ENCODE data around the gene DUSP10. TPM values are rescaled to one million over a fixed set of nuclear protein-coding genes. Genes with fewer than 3 reads are reported as not detected.

The DUSP10 gene
- total RNA-seq, 1 experiment from 2014 or later, result 1.7 TPM

DNA sequence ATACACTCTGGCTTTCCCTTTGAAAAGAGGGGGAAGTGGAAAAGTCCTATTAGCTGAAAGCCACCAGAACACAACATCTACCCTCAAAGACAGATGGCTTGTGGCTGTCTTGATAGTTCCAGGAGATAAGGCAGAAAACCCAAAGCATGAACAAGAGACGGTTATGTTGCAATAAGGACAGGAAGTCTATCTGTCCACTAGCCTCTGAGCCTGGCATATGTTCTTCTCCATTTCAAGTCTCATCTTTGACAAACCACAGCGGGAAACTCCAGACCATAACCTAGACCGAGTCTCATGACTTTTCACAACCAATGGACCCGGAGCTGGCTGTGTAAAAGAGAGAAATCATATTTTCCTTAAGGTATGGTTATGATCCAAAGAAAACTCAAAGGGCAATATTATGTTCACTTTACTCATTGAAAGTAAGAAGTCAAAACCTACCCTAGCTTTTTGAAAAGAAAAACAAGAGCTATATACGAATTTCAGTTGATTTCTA, 33.8 kb downstream of the DUSP10 start (continued):
- TF ChIP-seq ZNF274 (IDR thresholded peaks at IDR 0.05; ENCODE audit: low read depth, low read length), result no peak
- TF ChIP-seq EZH2phosphoT487 (IDR thresholded peaks at IDR 0.05; ENCODE audit: borderline replicate concordance), result no peak
- TF ChIP-seq POLR2AphosphoS5 (IDR thresholded peaks at IDR 0.05; ENCODE audit: low read depth, low read length), result no peak

DNA sequence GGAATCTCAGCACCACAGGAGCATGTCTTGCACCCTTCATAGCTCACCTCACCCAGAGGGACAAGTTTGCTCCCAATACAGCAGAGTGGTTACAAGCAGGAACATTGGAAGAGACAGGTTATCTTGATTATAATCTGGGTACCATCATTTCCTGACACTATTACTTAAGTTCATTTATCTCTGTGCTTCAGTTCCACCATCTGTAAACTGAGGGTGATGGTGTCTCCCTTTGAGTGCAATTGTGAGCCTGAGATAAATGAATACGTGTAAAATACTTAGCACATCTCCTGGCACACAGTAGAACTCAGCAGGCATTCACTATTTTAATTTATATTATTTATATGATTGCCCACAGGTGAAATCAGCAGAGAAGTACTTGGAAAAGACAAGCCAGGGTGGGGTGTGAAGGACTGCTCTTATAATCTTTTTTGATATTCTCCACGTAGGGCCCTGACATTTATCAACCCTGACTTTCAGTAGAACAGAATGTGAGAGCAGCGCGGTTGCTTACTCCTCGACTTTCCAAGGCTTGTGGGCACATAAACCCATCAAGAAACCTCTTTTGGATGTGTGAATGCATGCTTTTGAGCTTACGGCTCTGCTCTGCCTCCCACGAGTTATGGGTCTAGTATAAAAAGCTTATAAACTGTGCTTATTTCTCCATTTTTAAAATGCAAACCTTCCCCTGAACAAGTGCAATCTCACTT, 34.9 kb downstream of the DUSP10 start:
- ChIA-PET POLR2A (no interaction called here), CTCF (no interaction called here), RAD21 (ENCODE audit: low non-redundant PET in 1 of 2, low total read pairs in 2 of 2, uncharacterized antibody in 2 of 2, unreplicated experiment in 2 of 2) (no interaction called here)
- no peaks in the 10 kb centered on the region for H3K27me3 ChIP-seq (ENCODE audit: insufficient read depth, low read length)
- H3K4me2 ChIP-seq (ENCODE audit: low read length), result no peak overlapping the region
- no TSS peak for BruUV-seq (replicated peaks)
- no peaks in the 10 kb centered on the region for H3K9me2 ChIP-seq (ENCODE audit: insufficient read depth)
- H3K36me3 ChIP-seq (ENCODE audit: control insufficient read depth in 1 of 2, insufficient read depth in 2 of 2, low read length in 2 of 2), result no peaks in the 10 kb centered on the region
- DNase-seq (ENCODE audit: low read depth, low spot score), result no peak
- no peak overlapping the region for H3K9ac ChIP-seq (ENCODE audit: low read length)
- no peaks in the 10 kb centered on the region for H3K9me3 ChIP-seq (ENCODE audit: control insufficient read depth in 1 of 2, insufficient read depth in 1 of 2, low read depth in 1 of 2, low read length in 2 of 2)
- no peak overlapping the region for H2AFZ ChIP-seq (ENCODE audit: low read depth, low read length, poor library complexity, severe bottlenecking)
- TF ChIP-seq ATF3 (IDR thresholded peaks at IDR 0.05) (no peak), CBX3 (IDR thresholded peaks at IDR 0.05; ENCODE audit: low read depth) (no peak), FOSL1 (IDR thresholded peaks at IDR 0.05; ENCODE audit: low read depth) (no peak), ZBTB33 (IDR thresholded peaks at IDR 0.05; ENCODE audit: extremely low read depth, insufficient replicate concordance, low read length) (no peak), CEBPB (IDR thresholded peaks at IDR 0.05; ENCODE audit: low read depth) (no peak), POLR2AphosphoS5 (IDR thresholded peaks at IDR 0.05; ENCODE audit: low read depth, low read length) (no peak), EZH2 (IDR thresholded peaks at IDR 0.05) (no peak), JUND (IDR thresholded peaks at IDR 0.05) (no peak)
- TF ChIP-seq, protein P1, sequence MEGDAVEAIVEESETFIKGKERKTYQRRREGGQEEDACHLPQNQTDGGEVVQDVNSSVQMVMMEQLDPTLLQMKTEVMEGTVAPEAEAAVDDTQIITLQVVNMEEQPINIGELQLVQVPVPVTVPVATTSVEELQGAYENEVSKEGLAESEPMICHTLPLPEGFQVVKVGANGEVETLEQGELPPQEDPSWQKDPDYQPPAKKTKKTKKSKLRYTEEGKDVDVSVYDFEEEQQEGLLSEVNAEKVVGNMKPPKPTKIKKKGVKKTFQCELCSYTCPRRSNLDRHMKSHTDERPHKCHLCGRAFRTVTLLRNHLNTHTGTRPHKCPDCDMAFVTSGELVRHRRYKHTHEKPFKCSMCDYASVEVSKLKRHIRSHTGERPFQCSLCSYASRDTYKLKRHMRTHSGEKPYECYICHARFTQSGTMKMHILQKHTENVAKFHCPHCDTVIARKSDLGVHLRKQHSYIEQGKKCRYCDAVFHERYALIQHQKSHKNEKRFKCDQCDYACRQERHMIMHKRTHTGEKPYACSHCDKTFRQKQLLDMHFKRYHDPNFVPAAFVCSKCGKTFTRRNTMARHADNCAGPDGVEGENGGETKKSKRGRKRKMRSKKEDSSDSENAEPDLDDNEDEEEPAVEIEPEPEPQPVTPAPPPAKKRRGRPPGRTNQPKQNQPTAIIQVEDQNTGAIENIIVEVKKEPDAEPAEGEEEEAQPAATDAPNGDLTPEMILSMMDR (IDR thresholded peaks at IDR 0.05 in 2 of 3, conservative IDR thresholded peaks at IDR 0.05 in 1 of 3; ENCODE audit: borderline replicate concordance in 1 of 3, insufficient read depth in 1 of 3, low read depth in 2 of 3, low read length in 2 of 3), result no peak
- no peaks in the 10 kb centered on the region for H3K79me2 ChIP-seq (ENCODE audit: insufficient read depth, low read length)
- ATAC-seq, result no peak
- no peak overlapping the region for H3K27ac ChIP-seq (ENCODE audit: low read depth, low read length)
- H3K4me1 ChIP-seq (ENCODE audit: control insufficient read depth in 1 of 2, insufficient read depth in 2 of 2, low read length in 2 of 2), result peaks cover 0 to under 1% of the 10 kb centered on the region in 2 experiments; a peak in 1 of 4 replicates
- no peak overlapping the region for H3K4me3 ChIP-seq (replicated peaks in 1 of 2; ENCODE audit: low read depth in 1 of 2, low read length in 2 of 2)
- intact Hi-C loops (cut with micrococcal nuclease), result no loop called here
- H4K20me1 ChIP-seq (ENCODE audit: insufficient read depth), result no peaks in the 10 kb centered on the region

Data from HCT116 (cell line).